ENCODE results near the gene TBXAS1. TPM values are rescaled to one million over a fixed set of nuclear protein-coding genes. Genes with fewer than 3 reads are reported as not detected.

TBXAS1 gene
- total RNA-seq, 1 donor from 2014 or later: 1.3 TPM

- peaks cover 5% of the 10 kb centered on the region for H3K27me3 Mint-ChIP-seq (ENCODE audit: unreplicated experiment)
- H3K9me3 Mint-ChIP-seq (ENCODE audit: unreplicated experiment): no peaks in the 10 kb centered on the region
- no peak for TF ChIP-seq CTCF (IDR thresholded peaks at IDR 0.05; ENCODE audit: unreplicated experiment)
- no peaks in the 10 kb centered on the region for H3K36me3 Mint-ChIP-seq (ENCODE audit: low read depth, unreplicated experiment)
- no peak overlapping the region for H3K4me3 Mint-ChIP-seq (ENCODE audit: unreplicated experiment)
- no peak for DNase-seq (ENCODE audit: low spot score)
- H3K27ac Mint-ChIP-seq (ENCODE audit: unreplicated experiment): no peak overlapping the region
- peaks cover 8% of the 10 kb centered on the region for H3K4me1 Mint-ChIP-seq (ENCODE audit: unreplicated experiment)
Observed at GRCh38 chr7:140007051-140007690, 178.1 kb downstream of the TBXAS1 start.

GRCh38 chr7:140008755-140009610 is 179.9 kb downstream of the TBXAS1 start:
- Mint-ChIP-seq H3K27me3 (ENCODE audit: unreplicated experiment) (peaks cover 4% of the 10 kb centered on the region), H3K27ac (ENCODE audit: unreplicated experiment) (no peak overlapping the region), H3K36me3 (ENCODE audit: low read depth, unreplicated experiment) (no peaks in the 10 kb centered on the region), H3K4me3 (ENCODE audit: unreplicated experiment) (no peak overlapping the region), H3K4me1 (ENCODE audit: unreplicated experiment) (peaks cover 15% of the 10 kb centered on the region), H3K9me3 (ENCODE audit: unreplicated experiment) (no peaks in the 10 kb centered on the region)
- no peak for TF ChIP-seq CTCF (IDR thresholded peaks at IDR 0.05; ENCODE audit: unreplicated experiment)
- no peak for DNase-seq (ENCODE audit: low spot score)

- Mint-ChIP-seq H3K4me1 (ENCODE audit: unreplicated experiment) (peaks cover 15% of the 10 kb centered on the region), H3K27ac (ENCODE audit: unreplicated experiment) (no peak overlapping the region), H3K4me3 (ENCODE audit: unreplicated experiment) (no peak overlapping the region), H3K36me3 (ENCODE audit: low read depth, unreplicated experiment) (no peaks in the 10 kb centered on the region), H3K9me3 (ENCODE audit: unreplicated experiment) (no peaks in the 10 kb centered on the region), H3K27me3 (ENCODE audit: unreplicated experiment) (peaks cover 7% of the 10 kb centered on the region)
- no peak for DNase-seq (ENCODE audit: low spot score)
- no peak for TF ChIP-seq CTCF (IDR thresholded peaks at IDR 0.05; ENCODE audit: unreplicated experiment)
Observed at GRCh38 chr7:140009735-140010134, 180.7 kb downstream of the TBXAS1 start.

- H3K27me3 Mint-ChIP-seq (ENCODE audit: unreplicated experiment): peaks cover 8% of the 10 kb centered on the region
- H3K4me3 Mint-ChIP-seq (ENCODE audit: unreplicated experiment): no peak overlapping the region
- peaks cover 15% of the 10 kb centered on the region for H3K4me1 Mint-ChIP-seq (ENCODE audit: unreplicated experiment)
- H3K27ac Mint-ChIP-seq (ENCODE audit: unreplicated experiment): no peak overlapping the region
- DNase-seq (ENCODE audit: low spot score): no peak
- TF ChIP-seq CTCF (IDR thresholded peaks at IDR 0.05; ENCODE audit: unreplicated experiment): no peak
- H3K36me3 Mint-ChIP-seq (ENCODE audit: low read depth, unreplicated experiment): no peaks in the 10 kb centered on the region
- H3K9me3 Mint-ChIP-seq (ENCODE audit: unreplicated experiment): no peaks in the 10 kb centered on the region
Observed at GRCh38 chr7:140010194-140010895, 181.3 kb downstream of the TBXAS1 start.
